HG02884 (cell line): ENCODE measurements around the gene STK10.

ENCODE experiments used
- ATAC-seq: cut with Tn5 transposase; IDR thresholded peaks from one replicate; pipeline ENCODE4 v1.9.1; 2021; ENCODE audit warnings: mild to moderate bottlenecking, moderate library complexity; ENCODE audit not compliant: unreplicated experiment

The STK10 gene

GRCh38 chr5:172063463-172064235, 124.4 kb downstream of the STK10 start:
- ATAC-seq: no peak

- no peak for ATAC-seq
Observed at GRCh38 chr5:172059661-172060100, 128.3 kb downstream of the STK10 start.

GRCh38 chr5:172058088-172058487, 129.9 kb downstream of the STK10 start:
- ATAC-seq: no peak

GRCh38 chr5:172055996-172056395, 132.0 kb downstream of the STK10 start:
- ATAC-seq: no peak

GRCh38 chr5:172055421-172055820, 132.6 kb downstream of the STK10 start:
- no peak for ATAC-seq

- no peak for ATAC-seq
Observed at GRCh38 chr5:172054611-172055153, 133.3 kb downstream of the STK10 start.

- no peak for ATAC-seq
Observed at GRCh38 chr5:172052450-172053236, 135.4 kb downstream of the STK10 start.

- ATAC-seq: no peak
Observed at GRCh38 chr5:172051643-172052339, 136.2 kb downstream of the STK10 start.

- ATAC-seq: no peak
Observed at GRCh38 chr5:172050080-172050479, 137.9 kb downstream of the STK10 start.

GRCh38 chr5:172049226-172049796, 138.7 kb downstream of the STK10 start:
- no peak for ATAC-seq

GRCh38 chr5:172048539-172049101, 139.4 kb downstream of the STK10 start:
- no peak for ATAC-seq

GRCh38 chr5:172048170-172048422, 139.9 kb downstream of the STK10 start:
- no peak for ATAC-seq

GRCh38 chr5:172046593-172046992, 141.4 kb downstream of the STK10 start:
- ATAC-seq: no peak

GRCh38 chr5:172045315-172045632, 142.8 kb downstream of the STK10 start:
- no peak for ATAC-seq

- ATAC-seq: no peak
Observed at GRCh38 chr5:172044631-172045314, 143.3 kb downstream of the STK10 start.

GRCh38 chr5:172043865-172044264, 144.2 kb downstream of the STK10 start:
- no peak for ATAC-seq

- no peak for ATAC-seq
Observed at GRCh38 chr5:172042183-172042582, 145.8 kb downstream of the STK10 start.

- ATAC-seq: no peak
Observed at GRCh38 chr5:172038167-172038566, 149.9 kb downstream of the STK10 start.

GRCh38 chr5:172035049-172035448, 153.0 kb downstream of the STK10 start:
- ATAC-seq: peak; percentile 95

GRCh38 chr5:172031894-172032461, 156.0 kb downstream of the STK10 start:
- ATAC-seq: no peak
